ENCODE results near the gene GSTM1. TPM values are rescaled to one million over a fixed set of nuclear protein-coding genes. Genes with fewer than 3 reads are reported as not detected.
"Not testable (repeated sequence)": the region's sequence is repeated elsewhere in the genome, so short reads cannot be mapped to it uniquely, and the experiment has no call there.

The GSTM1 gene
- total RNA-seq, 2 donors from 2014 or later, result 46.1 TPM; not detected in 1

- no peak for TF ChIP-seq CTCF (IDR thresholded peaks at IDR 0.05)
- intact Hi-C loops (cut with DNase I), result no loop called here
- Histone ChIP-seq H3K4me3 (no peak overlapping the region), H3K36me3 (no peaks in the 10 kb centered on the region), H3K4me1 (no peaks in the 10 kb centered on the region), H3K27ac (no peak overlapping the region), H3K27me3 (no peaks in the 10 kb centered on the region), H3K9me3 (no peaks in the 10 kb centered on the region), H3K9ac (ENCODE audit: low read depth in 2 of 2, low read length in 2 of 2) (no peak overlapping the region)
- DNase-seq, result no peak
These were observed 17.8 kb downstream of the GSTM1 start for GRCh38 chr1:109705411-109705810.

- H3K36me3 ChIP-seq; H3K27ac ChIP-seq; H3K4me1 ChIP-seq; H3K9ac ChIP-seq (ENCODE audit: low read depth in 2 of 2, low read length in 2 of 2); H3K4me3 ChIP-seq; intact Hi-C loops (cut with DNase I); DNase-seq; H3K27me3 ChIP-seq; H3K9me3 ChIP-seq: not testable (repeated sequence)
These were observed 21.3 kb downstream of the GSTM1 start for GRCh38 chr1:109708949-109709348.

- H3K9ac ChIP-seq (ENCODE audit: low read depth in 2 of 2, low read length in 2 of 2); intact Hi-C loops (cut with DNase I); H3K27me3 ChIP-seq; H3K9me3 ChIP-seq; H3K4me1 ChIP-seq; DNase-seq; H3K27ac ChIP-seq; H3K4me3 ChIP-seq; H3K36me3 ChIP-seq: not testable (repeated sequence)
These were observed 22.2 kb downstream of the GSTM1 start for GRCh38 chr1:109709822-109710221.

GRCh38 chr1:109711593-109712320 lies 24.1 kb downstream of the GSTM1 start, which contains the start of gene GSTM5:
GSTM5 (plus strand) TSS chr1:109712251; CDS start chr1:109712313, 62 bp downstream.
- DNase-seq; H3K9me3 ChIP-seq; intact Hi-C loops (cut with DNase I); H3K36me3 ChIP-seq; H3K27me3 ChIP-seq; H3K4me3 ChIP-seq; H3K27ac ChIP-seq; H3K4me1 ChIP-seq: not testable (repeated sequence)
- peak within 1 kb of the TSS in 1 of 2 donors; percentile 35 for H3K9ac ChIP-seq (ENCODE audit: low read depth in 2 of 2, low read length in 2 of 2)

- no peaks in the 10 kb centered on the region for H3K36me3 ChIP-seq
- intact Hi-C loops (cut with DNase I), result no loop called here
- H3K9me3 ChIP-seq, result no peaks in the 10 kb centered on the region
- H3K27ac ChIP-seq, result no peak overlapping the region
- DNase-seq, result no peak
- TF ChIP-seq CTCF (IDR thresholded peaks at IDR 0.05), result no peak
- peak overlapping the region in 1 of 2 donors; percentile 35 for H3K9ac ChIP-seq (ENCODE audit: low read depth in 2 of 2, low read length in 2 of 2)
- H3K27me3 ChIP-seq, result no peaks in the 10 kb centered on the region
- no peak overlapping the region for H3K4me3 ChIP-seq
- no peaks in the 10 kb centered on the region for H3K4me1 ChIP-seq
These were observed 24.8 kb downstream of the GSTM1 start for GRCh38 chr1:109712321-109712864.

- no peaks in the 10 kb centered on the region for H3K27me3 ChIP-seq
- DNase-seq, result no peak
- H3K4me1 ChIP-seq, result no peaks in the 10 kb centered on the region
- no peaks in the 10 kb centered on the region for H3K9me3 ChIP-seq
- H3K9ac ChIP-seq (ENCODE audit: low read depth in 2 of 2, low read length in 2 of 2), result no peak overlapping the region
- no peak overlapping the region for H3K27ac ChIP-seq
- no peak overlapping the region for H3K4me3 ChIP-seq
- no peak for TF ChIP-seq CTCF (IDR thresholded peaks at IDR 0.05)
- intact Hi-C loops (cut with DNase I), result no loop called here
- H3K36me3 ChIP-seq, result no peaks in the 10 kb centered on the region
These were observed 26.0 kb downstream of the GSTM1 start for GRCh38 chr1:109713636-109714035.
